Neuronal stem cell (in vitro differentiated cells): ENCODE measurements around the gene MS4A7. TPM values are rescaled to one million over a fixed set of nuclear protein-coding genes. Genes with fewer than 3 reads are reported as not detected.

Experiments used
- DNase-seq: peaks from one replicate; pipeline ENCODE4 v3.0.0-alpha.2; 2013; ENCODE audit warnings: low spot score
- H2AFZ ChIP-seq: one replicate; pipeline ENCODE4 v1.6.1; 2013; ENCODE audit warnings: mild to moderate bottlenecking, low read length, inconsistent platforms
- H2AK5ac ChIP-seq: 2 replicates; pipeline ENCODE4 v1.6.1; 2013; ENCODE audit warnings: low read depth, mild to moderate bottlenecking, inconsistent platforms, low read length, moderate library complexity, mixed read lengths
- H2BK120ac ChIP-seq: 2 replicates; pipeline ENCODE4 v1.6.1; 2013; ENCODE audit warnings: low read depth, mild to moderate bottlenecking, inconsistent platforms, low read length, moderate library complexity, mixed read lengths
- H2BK12ac ChIP-seq: one replicate; pipeline ENCODE4 v1.6.1; 2013; ENCODE audit warnings: low read length, inconsistent platforms
- H2BK15ac ChIP-seq: 2 replicates; pipeline ENCODE4 v1.6.1; 2013; ENCODE audit warnings: mild to moderate bottlenecking, low read length, inconsistent platforms, mixed read lengths
- H2BK5ac ChIP-seq: one replicate; pipeline ENCODE4 v1.6.1; 2013; ENCODE audit warnings: inconsistent platforms, mild to moderate bottlenecking, low read length, moderate library complexity
- H3K14ac ChIP-seq: one replicate; pipeline ENCODE4 v1.6.1; 2013; ENCODE audit warnings: low read length, inconsistent platforms
- H3K18ac ChIP-seq: 2 replicates; pipeline ENCODE4 v1.6.1; 2013; ENCODE audit warnings: low read length, inconsistent platforms
- H3K23ac ChIP-seq: 2 replicates; pipeline ENCODE4 v1.6.1; 2013; ENCODE audit warnings: low read depth, mild to moderate bottlenecking, mixed read lengths, low read length, inconsistent platforms; ENCODE audit not compliant: poor library complexity
- H3K27ac ChIP-seq: replicated peaks from 3 replicates; pipeline ENCODE4 v1.5.1; 2013; ENCODE audit warnings: low read length, inconsistent platforms
- H3K27me3 ChIP-seq, 3 experiments: 2 replicates each; pipeline ENCODE4 v1.6.1; 2013; ENCODE audit warnings: low read length in 3 of 3, mild to moderate bottlenecking in 2 of 3, inconsistent platforms in 1 of 3, low read depth in 1 of 3, mixed read lengths in 1 of 3, moderate library complexity in 1 of 3; ENCODE audit not compliant: control insufficient read depth in 3 of 3, insufficient read depth in 3 of 3
- H3K36me3 ChIP-seq, 2 donors: replicated peaks in 1 of 2; 2 replicates each; pipeline ENCODE4 v1.6.1; 2013; ENCODE audit warnings: low read length in 2 of 2; ENCODE audit not compliant: control insufficient read depth in 2 of 2, insufficient read depth in 2 of 2
- H3K4ac ChIP-seq: 2 replicates; pipeline ENCODE4 v1.6.1; 2013; ENCODE audit warnings: inconsistent platforms, mild to moderate bottlenecking, low read length, moderate library complexity
- H3K4me1 ChIP-seq, 2 donors: 1 replicate in 1 of 2; 2 replicates in 1 of 2; pipeline ENCODE4 v1.6.1; 2013; ENCODE audit warnings: low read length in 2 of 2, low read depth in 1 of 2; ENCODE audit not compliant: control insufficient read depth in 2 of 2, insufficient read depth in 1 of 2
- H3K4me2 ChIP-seq: one replicate; pipeline ENCODE4 v1.6.1; 2013; ENCODE audit warnings: mild to moderate bottlenecking, low read length, inconsistent platforms; ENCODE audit not compliant: insufficient read depth, poor library complexity, severe bottlenecking
- H3K4me3 ChIP-seq, 2 donors: 2 replicates each; pipeline ENCODE4 v1.5.1; 2013; ENCODE audit warnings: low read length in 2 of 2, mild to moderate bottlenecking in 2 of 2, inconsistent platforms in 1 of 2, moderate library complexity in 1 of 2
- H3K79me1 ChIP-seq: one replicate; pipeline ENCODE4 v1.6.1; 2013; ENCODE audit warnings: low read depth, mild to moderate bottlenecking, inconsistent platforms, low read length, moderate library complexity
- H3K9ac ChIP-seq: one replicate; pipeline ENCODE4 v1.6.1; 2013; ENCODE audit warnings: mild to moderate bottlenecking, low read depth, low read length, inconsistent platforms; ENCODE audit not compliant: poor library complexity
- H3K9me3 ChIP-seq, 2 donors: replicated peaks in 1 of 2; 2 replicates each; pipeline versions ENCODE3 to v1.6.1; 2013; ENCODE audit warnings: low read length in 2 of 2, mild to moderate bottlenecking in 2 of 2, inconsistent platforms in 1 of 2, low read depth in 1 of 2, mixed read lengths in 1 of 2, moderate library complexity in 1 of 2; ENCODE audit not compliant: control insufficient read depth in 2 of 2, insufficient read depth in 1 of 2
- H4K8ac ChIP-seq: one replicate; pipeline ENCODE4 v1.6.1; 2013; ENCODE audit warnings: low read depth, mild to moderate bottlenecking, inconsistent platforms, low read length, moderate library complexity
- H4K91ac ChIP-seq: one replicate; pipeline ENCODE4 v1.6.1; 2013; ENCODE audit warnings: low read length, low read depth, mild to moderate bottlenecking, inconsistent platforms; ENCODE audit not compliant: poor library complexity
- WGBS, 2 donors: extraction: QIAGEN DNeasy Blood & Tissue Kit; methylation state at CpG; one replicate each; pipeline ENCODE4 v1.1.7; 2013; ENCODE audit warnings: missing lambda C conversion rate in 2 of 2, mixed read lengths in 1 of 2; ENCODE audit not compliant: insufficient read length in 2 of 2, insufficient replicate concordance in 1 of 2; ENCODE audit errors: extremely low coverage in 2 of 2; 5-methylcytosine and 5-hydroxymethylcytosine counted together
- polyA plus RNA-seq, 2 experiments: library from polyadenylated mRNA; stranded (reverse); fragments of 200-250 nt; gene quantifications; one replicate each; pipeline ENCODE4 v1.2.3, GENCODE V29; 2013

The MS4A7 gene
- polyA plus RNA-seq (2013, experiment 1 of 2), result not detected
- polyA plus RNA-seq (2013, experiment 2 of 2), result not detected

- no peaks in the 10 kb centered on the region for H3K79me1 ChIP-seq
- no peak within 1 kb of the TSS for H2BK5ac ChIP-seq
- H2BK12ac ChIP-seq, result no peak within 1 kb of the TSS
- H3K4me3 ChIP-seq, result no peak within 1 kb of the TSS
- no peak within 1 kb of the TSS for H2BK15ac ChIP-seq
- no peaks in the 10 kb centered on the region for H3K4me1 ChIP-seq
- H3K9me3 ChIP-seq, result no peaks in the 10 kb centered on the region
- no peak within 1 kb of the TSS for H3K18ac ChIP-seq
- H4K91ac ChIP-seq, result no peak within 1 kb of the TSS
- H3K23ac ChIP-seq, result no peak within 1 kb of the TSS
- H3K27ac ChIP-seq, result no peak within 1 kb of the TSS
- H2AK5ac ChIP-seq, result no peak within 1 kb of the TSS
- H3K14ac ChIP-seq, result no peak within 1 kb of the TSS
- H3K9ac ChIP-seq, result no peak within 1 kb of the TSS
- no peak within 1 kb of the TSS for H4K8ac ChIP-seq
- no peak within 1 kb of the TSS for H3K4me2 ChIP-seq
- no peak within 1 kb of the TSS for H2AFZ ChIP-seq
- no peak within 1 kb of the TSS for H3K4ac ChIP-seq
- H2BK120ac ChIP-seq, result no peak within 1 kb of the TSS
- no peaks in the 10 kb centered on the region for H3K27me3 ChIP-seq
- no peak for DNase-seq
- H3K36me3 ChIP-seq, result no peaks in the 10 kb centered on the region
- WGBS, 2 donors, result no CpG with 5 or more reads among the region's 3 CpGs
Measured at GRCh38 chr11:60378354-60378753, at the start of gene MS4A7. Gene MS4A7 (plus strand): TSS chr11:60378532. CDS start chr11:60383142, 4,610 bp downstream.

GRCh38 chr11:60332846-60333245 lies 45.5 kb upstream of the MS4A7 start:
- no peak overlapping the region for H2BK12ac ChIP-seq
- no peak overlapping the region for H2BK120ac ChIP-seq
- WGBS, 2 donors, result no CpG with 5 or more reads among the region's 3 CpGs
- H3K4me3 ChIP-seq, result no peak overlapping the region
- no peaks in the 10 kb centered on the region for H3K9me3 ChIP-seq
- H4K91ac ChIP-seq, result no peak overlapping the region
- DNase-seq, result no peak
- H3K4me1 ChIP-seq, result no peaks in the 10 kb centered on the region
- no peak overlapping the region for H3K14ac ChIP-seq
- H4K8ac ChIP-seq, result no peak overlapping the region
- no peak overlapping the region for H3K27ac ChIP-seq
- no peaks in the 10 kb centered on the region for H3K36me3 ChIP-seq
- no peak overlapping the region for H2AFZ ChIP-seq
- no peak overlapping the region for H2AK5ac ChIP-seq
- H3K23ac ChIP-seq, result no peak overlapping the region
- H3K27me3 ChIP-seq, result no peaks in the 10 kb centered on the region
- H3K79me1 ChIP-seq, result no peaks in the 10 kb centered on the region
- no peak overlapping the region for H3K18ac ChIP-seq
- no peak overlapping the region for H2BK15ac ChIP-seq
- H3K4ac ChIP-seq, result no peak overlapping the region
- no peak overlapping the region for H2BK5ac ChIP-seq
- no peak overlapping the region for H3K4me2 ChIP-seq
- H3K9ac ChIP-seq, result no peak overlapping the region

- no peak overlapping the region for H3K4me3 ChIP-seq
- H4K91ac ChIP-seq, result no peak overlapping the region
- DNase-seq, result peak; percentile 71
- H3K36me3 ChIP-seq, result no peaks in the 10 kb centered on the region
- H2BK5ac ChIP-seq, result no peak overlapping the region
- H2BK120ac ChIP-seq, result no peak overlapping the region
- H3K23ac ChIP-seq, result no peak overlapping the region
- no peak overlapping the region for H2AK5ac ChIP-seq
- H3K79me1 ChIP-seq, result no peaks in the 10 kb centered on the region
- peak overlapping the region; percentile 8 for H2AFZ ChIP-seq
- no peak overlapping the region for H3K27ac ChIP-seq
- no peak overlapping the region for H4K8ac ChIP-seq
- no peaks in the 10 kb centered on the region for H3K27me3 ChIP-seq
- H3K4me1 ChIP-seq, result no peaks in the 10 kb centered on the region
- H3K18ac ChIP-seq, result no peak overlapping the region
- no peak overlapping the region for H2BK15ac ChIP-seq
- H3K14ac ChIP-seq, result no peak overlapping the region
- H3K4me2 ChIP-seq, result no peak overlapping the region
- H3K9ac ChIP-seq, result no peak overlapping the region
- H3K9me3 ChIP-seq, result no peaks in the 10 kb centered on the region
- WGBS, 2 donors, result no CpG with 5 or more reads among the region's 2 CpGs
- no peak overlapping the region for H2BK12ac ChIP-seq
- no peak overlapping the region for H3K4ac ChIP-seq
Measured at GRCh38 chr11:60334005-60334620, 44.2 kb upstream of the MS4A7 start.

- no peak overlapping the region for H4K8ac ChIP-seq
- peak overlapping the region; percentile 5 for H3K18ac ChIP-seq
- H3K4me1 ChIP-seq, result no peaks in the 10 kb centered on the region
- H3K27me3 ChIP-seq, result no peaks in the 10 kb centered on the region
- no peak overlapping the region for H4K91ac ChIP-seq
- DNase-seq, result no peak
- no peak overlapping the region for H2BK12ac ChIP-seq
- no peak overlapping the region for H3K27ac ChIP-seq
- no CpG with 5 or more reads among the region's 7 CpGs for WGBS, 2 donors
- H3K14ac ChIP-seq, result no peak overlapping the region
- no peak overlapping the region for H3K23ac ChIP-seq
- H3K9ac ChIP-seq, result no peak overlapping the region
- H2BK15ac ChIP-seq, result no peak overlapping the region
- H3K4me2 ChIP-seq, result no peak overlapping the region
- no peak overlapping the region for H2BK5ac ChIP-seq
- H2BK120ac ChIP-seq, result no peak overlapping the region
- no peak overlapping the region for H2AK5ac ChIP-seq
- no peaks in the 10 kb centered on the region for H3K36me3 ChIP-seq
- H3K4me3 ChIP-seq, result no peak overlapping the region
- no peaks in the 10 kb centered on the region for H3K79me1 ChIP-seq
- H3K4ac ChIP-seq, result no peak overlapping the region
- H3K9me3 ChIP-seq, result no peaks in the 10 kb centered on the region
- no peak overlapping the region for H2AFZ ChIP-seq
Measured at GRCh38 chr11:60336767-60337391, 41.5 kb upstream of the MS4A7 start.
